MM.1S (cell line): Measurements from ENCODE around the gene SORCS2.

Source experiments
- DNase-seq: peaks from one replicate; pipeline ENCODE4 v3.0.0-alpha.2; 2015
- H2AFZ ChIP-seq: fragments of 300-600 bp; sonication (generic); 2 replicates; pipeline ENCODE4 v1.6.0; 2016; ENCODE audit warnings: antibody characterized with exemption, low read length
- H3F3A ChIP-seq: fragments of 300-600 bp; sonication (generic); 2 replicates; pipeline ENCODE4 v1.6.1; 2016; ENCODE audit warnings: mild to moderate bottlenecking, antibody characterized with exemption, low read length, moderate library complexity, mixed read lengths; ENCODE audit not compliant: insufficient read depth
- H3K27ac ChIP-seq: fragments of 300-600 bp; sonication (generic); 2 replicates; pipeline ENCODE4 v1.5.1; 2016; ENCODE audit warnings: mild to moderate bottlenecking, low read length
- H3K27me3 ChIP-seq: fragments of 300-600 bp; sonication (generic); replicated peaks from 2 replicates; pipeline ENCODE4 v1.6.0; 2016; ENCODE audit warnings: low read length; ENCODE audit not compliant: insufficient read depth
- H3K36me3 ChIP-seq: fragments of 300-600 bp; sonication (generic); replicated peaks from 2 replicates; pipeline ENCODE4 v1.6.1; 2016; ENCODE audit warnings: mild to moderate bottlenecking, low read length, mixed read lengths; ENCODE audit not compliant: insufficient read depth
- H3K4me1 ChIP-seq: fragments of 300-600 bp; sonication (generic); 2 replicates; pipeline ENCODE4 v1.6.1; 2016; ENCODE audit warnings: low read length, mixed read lengths
- H3K4me2 ChIP-seq: fragments of 300-600 bp; sonication (generic); 2 replicates; pipeline ENCODE4 v1.6.0; 2016; ENCODE audit warnings: low read depth, low read length
- H3K4me3 ChIP-seq: fragments of 300-600 bp; sonication (generic); 2 replicates; pipeline ENCODE4 v1.5.1; 2016; ENCODE audit warnings: low read length, mixed read lengths
- H3K79me2 ChIP-seq: fragments of 300-600 bp; sonication (generic); 2 replicates; pipeline ENCODE4 v1.6.1; 2016; ENCODE audit warnings: mixed run types, low read length, mixed read lengths
- H3K9ac ChIP-seq: fragments of 300-600 bp; sonication (generic); 2 replicates; pipeline ENCODE4 v1.6.1; 2016; ENCODE audit warnings: low read length, mixed read lengths
- H3K9me2 ChIP-seq: fragments of 300-600 bp; sonication (generic); replicated peaks from 2 replicates; pipeline ENCODE4 v1.6.1; 2016; ENCODE audit warnings: mild to moderate bottlenecking, low read length, mixed read lengths; ENCODE audit not compliant: insufficient read depth
- H3K9me3 ChIP-seq: fragments of 300-600 bp; sonication (generic); replicated peaks from 2 replicates; pipeline ENCODE4 v1.6.1; 2016; ENCODE audit warnings: mild to moderate bottlenecking, low read length, mixed read lengths; ENCODE audit not compliant: insufficient read depth
- H4K20me1 ChIP-seq: fragments of 300-600 bp; sonication (generic); 2 replicates; pipeline ENCODE4 v1.6.1; 2016; ENCODE audit warnings: mild to moderate bottlenecking, low read length, moderate library complexity, mixed read lengths; ENCODE audit not compliant: insufficient read depth
- EZH2 ChIP-seq: fragments of 300-600 bp; sonication (generic); optimal IDR thresholded peaks from 2 replicates; pipeline ENCODE3; 2017; ENCODE audit warnings: low read depth, mild to moderate bottlenecking, antibody characterized with exemption, low read length, mixed read lengths
- EZH2phosphoT487 ChIP-seq: fragments of 300-600 bp; sonication (generic); IDR thresholded peaks from 2 replicates; pipeline ENCODE4 v1.6.1; 2018; ENCODE audit warnings: antibody characterized with exemption, low read length
- TF ChIP-seq, protein P1 (sequence below): fragments of 300-600 bp; sonication (generic); IDR thresholded peaks from 2 replicates; pipeline ENCODE4 v1.5.1; 2016; ENCODE audit warnings: antibody characterized with exemption, low read length, mixed read lengths

Gene SORCS2

DNA sequence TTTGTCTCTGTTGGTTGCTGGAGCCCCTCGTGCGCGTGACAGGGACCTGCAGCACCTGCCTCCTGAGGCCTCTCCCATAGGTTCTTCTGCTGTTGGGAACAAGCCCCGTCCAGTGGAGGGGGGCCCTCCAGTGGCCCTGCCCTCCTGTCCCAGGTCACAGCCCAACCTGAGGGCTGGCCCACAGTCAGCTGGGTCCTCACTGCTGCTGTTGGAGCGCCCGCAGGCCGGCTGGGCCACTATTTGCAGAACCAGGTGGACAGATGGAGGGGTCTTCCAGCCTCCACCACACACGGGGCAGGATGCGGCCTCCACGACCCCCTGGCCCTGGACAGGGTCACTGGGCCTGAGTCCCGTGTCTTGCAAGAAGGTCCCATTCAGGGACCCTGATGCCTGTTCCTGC is 293.8 kb downstream of the SORCS2 start:
- H3K27ac ChIP-seq = no peak overlapping the region
- TF ChIP-seq EZH2phosphoT487 = no peak
- no peak for TF ChIP-seq EZH2
- TF ChIP-seq, protein P1, sequence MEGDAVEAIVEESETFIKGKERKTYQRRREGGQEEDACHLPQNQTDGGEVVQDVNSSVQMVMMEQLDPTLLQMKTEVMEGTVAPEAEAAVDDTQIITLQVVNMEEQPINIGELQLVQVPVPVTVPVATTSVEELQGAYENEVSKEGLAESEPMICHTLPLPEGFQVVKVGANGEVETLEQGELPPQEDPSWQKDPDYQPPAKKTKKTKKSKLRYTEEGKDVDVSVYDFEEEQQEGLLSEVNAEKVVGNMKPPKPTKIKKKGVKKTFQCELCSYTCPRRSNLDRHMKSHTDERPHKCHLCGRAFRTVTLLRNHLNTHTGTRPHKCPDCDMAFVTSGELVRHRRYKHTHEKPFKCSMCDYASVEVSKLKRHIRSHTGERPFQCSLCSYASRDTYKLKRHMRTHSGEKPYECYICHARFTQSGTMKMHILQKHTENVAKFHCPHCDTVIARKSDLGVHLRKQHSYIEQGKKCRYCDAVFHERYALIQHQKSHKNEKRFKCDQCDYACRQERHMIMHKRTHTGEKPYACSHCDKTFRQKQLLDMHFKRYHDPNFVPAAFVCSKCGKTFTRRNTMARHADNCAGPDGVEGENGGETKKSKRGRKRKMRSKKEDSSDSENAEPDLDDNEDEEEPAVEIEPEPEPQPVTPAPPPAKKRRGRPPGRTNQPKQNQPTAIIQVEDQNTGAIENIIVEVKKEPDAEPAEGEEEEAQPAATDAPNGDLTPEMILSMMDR = no peak
- H4K20me1 ChIP-seq = no peaks in the 10 kb centered on the region
- H3K9ac ChIP-seq = no peak overlapping the region
- H3K9me2 ChIP-seq = no peaks in the 10 kb centered on the region
- H3K4me2 ChIP-seq = no peak overlapping the region
- no peak overlapping the region for H2AFZ ChIP-seq
- H3K79me2 ChIP-seq = no peaks in the 10 kb centered on the region
- DNase-seq = no peak
- peaks cover 92% of the 10 kb centered on the region for H3K27me3 ChIP-seq
- H3K4me1 ChIP-seq = no peaks in the 10 kb centered on the region
- no peaks in the 10 kb centered on the region for H3K36me3 ChIP-seq
- no peaks in the 10 kb centered on the region for H3F3A ChIP-seq
- no peaks in the 10 kb centered on the region for H3K9me3 ChIP-seq
- H3K4me3 ChIP-seq = no peak overlapping the region

- H3F3A ChIP-seq = no peaks in the 10 kb centered on the region
- no peaks in the 10 kb centered on the region for H3K9me2 ChIP-seq
- H3K4me3 ChIP-seq = no peak overlapping the region
- no peaks in the 10 kb centered on the region for H3K4me1 ChIP-seq
- no peaks in the 10 kb centered on the region for H3K79me2 ChIP-seq
- H3K27me3 ChIP-seq = peaks cover 99% of the 10 kb centered on the region
- H3K4me2 ChIP-seq = no peak overlapping the region
- no peaks in the 10 kb centered on the region for H3K9me3 ChIP-seq
- H2AFZ ChIP-seq = no peak overlapping the region
- no peak overlapping the region for H3K27ac ChIP-seq
- no peak for DNase-seq
- no peak overlapping the region for H3K9ac ChIP-seq
- TF ChIP-seq EZH2 = no peak
- no peak for TF ChIP-seq EZH2phosphoT487
- TF ChIP-seq, protein P1 = no peak
- H3K36me3 ChIP-seq = no peaks in the 10 kb centered on the region
- no peaks in the 10 kb centered on the region for H4K20me1 ChIP-seq
Measured at GRCh38 chr4:7487502-7487901, 295.2 kb downstream of the SORCS2 start.

- H3K9me2 ChIP-seq = no peaks in the 10 kb centered on the region
- no peak overlapping the region for H3K27ac ChIP-seq
- peaks cover 100% of the 10 kb centered on the region for H3K27me3 ChIP-seq
- H4K20me1 ChIP-seq = no peaks in the 10 kb centered on the region
- no peak overlapping the region for H2AFZ ChIP-seq
- H3F3A ChIP-seq = no peaks in the 10 kb centered on the region
- no peaks in the 10 kb centered on the region for H3K79me2 ChIP-seq
- no peak overlapping the region for H3K4me3 ChIP-seq
- TF ChIP-seq EZH2phosphoT487 (no peak), EZH2 (no peak)
- TF ChIP-seq, protein P1 = no peak
- no peaks in the 10 kb centered on the region for H3K4me1 ChIP-seq
- H3K9me3 ChIP-seq = no peaks in the 10 kb centered on the region
- no peak overlapping the region for H3K9ac ChIP-seq
- no peak for DNase-seq
- no peak overlapping the region for H3K4me2 ChIP-seq
- H3K36me3 ChIP-seq = no peaks in the 10 kb centered on the region
Measured at GRCh38 chr4:7487998-7488671, 295.8 kb downstream of the SORCS2 start.
